Esophagus muscularis mucosa (tissue), 4 donors: ENCODE data around the gene HCK.

Experiments used
- CTCF ChIP-seq, 3 experiments: fragments of 200-600 bp in 2 of 3; fragments of 450-650 bp in 1 of 3; sonication (generic) in 2 of 3; IDR thresholded peaks; one replicate each; pipeline ENCODE4 v1.5.1; 2017 to 2019; ENCODE audit warnings: antibody characterized with exemption in 3 of 3, mild to moderate bottlenecking in 2 of 3, moderate library complexity in 1 of 3
- EP300 ChIP-seq: sonication (generic); formaldehyde crosslinking; IDR thresholded peaks from one replicate; pipeline ENCODE4 v1.6.1; 2017; ENCODE audit warnings: antibody characterized with exemption
- POLR2A ChIP-seq: fragments of 450-650 bp; IDR thresholded peaks from one replicate; pipeline ENCODE4 v1.6.1; 2017; ENCODE audit warnings: antibody characterized with exemption, moderate library complexity, mild to moderate bottlenecking, low read depth
- POLR2AphosphoS5 ChIP-seq, 2 donors: sonication (generic); formaldehyde crosslinking; IDR thresholded peaks; one replicate each; pipeline ENCODE4 v1.6.1; 2017; ENCODE audit warnings: antibody characterized with exemption in 2 of 2

DNA sequence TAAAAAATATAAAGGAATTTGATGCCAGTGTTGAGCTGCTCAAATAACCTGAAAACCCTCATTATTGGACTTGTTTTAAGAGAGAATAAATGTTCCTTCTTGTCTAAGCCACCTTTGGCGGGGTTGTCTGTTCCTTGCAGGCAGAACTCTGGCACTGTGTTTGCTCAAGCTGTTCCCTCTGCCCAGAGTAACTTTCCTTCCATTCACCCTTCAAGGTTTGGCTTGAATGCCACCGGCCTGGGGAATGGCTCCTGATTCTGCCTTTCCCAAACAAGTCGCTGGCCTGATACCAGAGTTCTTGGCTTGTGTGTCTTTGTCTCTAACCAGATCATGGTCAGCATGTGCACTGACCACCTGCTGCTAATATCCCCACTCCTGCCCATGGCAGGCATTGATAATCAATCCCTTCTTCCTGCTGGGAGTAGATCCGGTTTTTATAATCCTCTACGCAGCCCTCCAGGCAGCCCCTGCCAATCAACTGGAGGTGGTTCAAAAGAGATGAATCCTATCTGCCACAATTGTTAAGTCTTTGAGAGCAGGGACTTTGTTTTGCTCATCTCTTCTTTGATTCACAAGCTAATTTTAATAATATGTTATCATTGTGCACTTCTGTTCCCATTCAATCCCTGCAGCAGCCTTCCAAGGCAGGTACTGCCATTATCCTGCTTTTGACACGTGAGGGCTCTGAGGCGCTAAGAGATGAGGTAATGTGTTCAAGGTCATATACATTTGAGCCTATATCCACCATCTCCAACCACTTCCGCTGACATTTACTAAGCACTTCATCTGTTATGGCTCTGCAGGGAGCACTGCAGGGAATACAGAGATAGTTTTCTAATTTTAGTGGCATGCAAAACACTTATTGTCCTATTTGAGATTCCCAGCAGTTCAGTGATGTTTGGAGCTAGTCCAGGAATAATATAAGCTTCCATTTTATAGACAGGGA lies 44.9 kb upstream of the HCK start:
- no peak for TF ChIP-seq CTCF (IDR thresholded peaks at IDR 0.05)
- no peak for TF ChIP-seq POLR2A
- TF ChIP-seq EP300: no peak
- TF ChIP-seq POLR2AphosphoS5 (IDR thresholded peaks at IDR 0.05): no peak
